ENCODE data around the gene ADCYAP1R1.
A peak's percentile ranks its signal among the peaks of the same experiment; 100 is the strongest.

ADCYAP1R1 gene

DNA sequence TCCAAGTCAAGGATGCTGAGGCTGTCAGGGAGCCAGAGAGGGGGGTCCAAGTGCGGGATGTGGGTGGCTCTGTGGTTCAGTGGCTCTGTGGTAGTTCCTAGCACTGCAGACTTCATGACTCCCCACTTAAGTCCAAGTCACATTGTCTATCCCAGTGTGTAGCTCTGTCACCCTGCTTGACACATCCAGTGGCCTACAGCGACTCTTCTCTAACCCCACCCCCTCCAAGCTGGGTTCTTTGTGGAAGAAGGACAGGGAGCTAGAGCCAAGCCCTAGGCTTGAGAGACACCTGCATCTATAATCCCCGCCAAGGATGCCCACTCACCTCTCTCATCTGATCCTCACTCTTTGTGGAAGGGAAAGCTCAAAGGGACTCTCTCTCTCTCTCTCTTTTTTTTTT, 57.6 kb downstream of the ADCYAP1R1 start:
- H3K4me3 ChIP-seq (ENCODE audit: low read depth, low read length), result no peak overlapping the region

DNA sequence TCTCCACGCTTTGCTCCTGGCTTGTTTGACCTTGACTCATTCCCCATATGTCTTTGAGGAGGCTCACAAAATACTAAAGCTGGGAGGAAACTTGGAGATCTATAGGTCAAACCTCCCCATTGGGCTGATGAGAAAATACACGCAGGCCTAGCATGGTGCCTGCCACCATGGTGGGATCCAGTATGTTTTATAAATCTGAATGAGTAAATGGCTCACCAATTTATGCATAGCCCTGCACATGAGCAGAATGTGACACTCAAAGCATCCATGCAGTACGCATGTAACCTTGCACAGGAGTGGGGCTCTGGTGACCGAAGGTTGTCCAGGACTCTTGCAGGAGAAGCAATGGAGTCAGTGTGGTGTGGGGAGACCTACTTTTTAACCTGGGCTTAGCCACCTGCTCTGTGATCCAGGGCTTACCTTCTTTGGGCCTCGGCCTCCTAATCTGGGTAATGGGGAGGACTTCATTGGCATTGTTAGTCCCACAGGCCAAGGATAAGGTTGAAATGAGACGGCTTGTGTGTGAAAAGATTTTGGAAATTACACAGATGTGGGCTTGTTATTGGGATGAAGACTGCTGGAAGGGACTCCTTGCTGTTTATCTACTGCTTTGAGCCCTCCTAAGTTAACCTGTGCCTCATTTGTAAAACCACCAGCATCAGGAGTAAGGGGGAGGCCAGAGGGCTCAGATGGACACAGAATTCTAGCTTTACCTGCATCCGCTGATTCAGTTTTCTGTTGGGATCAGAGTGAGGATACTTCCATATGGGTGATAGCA, 58.4 kb downstream of the ADCYAP1R1 start:
- no peak for DNase-seq (ENCODE audit: low read depth)
- H3K4me3 ChIP-seq (ENCODE audit: low read depth, low read length), result no peak overlapping the region
- TF ChIP-seq, protein P1, sequence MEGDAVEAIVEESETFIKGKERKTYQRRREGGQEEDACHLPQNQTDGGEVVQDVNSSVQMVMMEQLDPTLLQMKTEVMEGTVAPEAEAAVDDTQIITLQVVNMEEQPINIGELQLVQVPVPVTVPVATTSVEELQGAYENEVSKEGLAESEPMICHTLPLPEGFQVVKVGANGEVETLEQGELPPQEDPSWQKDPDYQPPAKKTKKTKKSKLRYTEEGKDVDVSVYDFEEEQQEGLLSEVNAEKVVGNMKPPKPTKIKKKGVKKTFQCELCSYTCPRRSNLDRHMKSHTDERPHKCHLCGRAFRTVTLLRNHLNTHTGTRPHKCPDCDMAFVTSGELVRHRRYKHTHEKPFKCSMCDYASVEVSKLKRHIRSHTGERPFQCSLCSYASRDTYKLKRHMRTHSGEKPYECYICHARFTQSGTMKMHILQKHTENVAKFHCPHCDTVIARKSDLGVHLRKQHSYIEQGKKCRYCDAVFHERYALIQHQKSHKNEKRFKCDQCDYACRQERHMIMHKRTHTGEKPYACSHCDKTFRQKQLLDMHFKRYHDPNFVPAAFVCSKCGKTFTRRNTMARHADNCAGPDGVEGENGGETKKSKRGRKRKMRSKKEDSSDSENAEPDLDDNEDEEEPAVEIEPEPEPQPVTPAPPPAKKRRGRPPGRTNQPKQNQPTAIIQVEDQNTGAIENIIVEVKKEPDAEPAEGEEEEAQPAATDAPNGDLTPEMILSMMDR (IDR thresholded peaks at IDR 0.05; ENCODE audit: insufficient read depth, low read depth, low read length, missing control alignments), result no peak

More for the DNA sequence above, 57.6 kb downstream of the ADCYAP1R1 start:
- TF ChIP-seq, protein P1 (IDR thresholded peaks at IDR 0.05; ENCODE audit: insufficient read depth, low read depth, low read length, missing control alignments), result no peak
- no peak for DNase-seq (ENCODE audit: low read depth)

DNA sequence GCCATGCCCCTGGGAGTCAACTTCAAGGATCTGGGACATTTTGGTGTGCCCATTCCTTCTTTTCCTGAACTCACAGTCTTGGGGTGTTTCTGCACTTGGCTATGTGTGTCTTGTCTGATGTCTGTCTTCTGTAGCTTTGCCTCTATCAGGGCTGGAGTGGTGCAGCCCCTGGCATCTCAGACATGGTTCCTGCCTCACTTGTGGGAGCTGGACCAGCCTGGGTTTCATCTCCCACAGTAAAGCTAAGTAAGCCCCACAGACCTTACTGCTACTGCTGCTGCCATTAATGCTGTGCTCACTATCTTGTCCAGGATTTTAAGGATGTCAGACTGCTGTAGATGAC, 59.0 kb downstream of the ADCYAP1R1 start:
- H3K4me3 ChIP-seq (ENCODE audit: low read depth, low read length), result no peak overlapping the region
- DNase-seq (ENCODE audit: low read depth), result no peak
- TF ChIP-seq, protein P1 (IDR thresholded peaks at IDR 0.05; ENCODE audit: insufficient read depth, low read depth, low read length, missing control alignments), result no peak

DNA sequence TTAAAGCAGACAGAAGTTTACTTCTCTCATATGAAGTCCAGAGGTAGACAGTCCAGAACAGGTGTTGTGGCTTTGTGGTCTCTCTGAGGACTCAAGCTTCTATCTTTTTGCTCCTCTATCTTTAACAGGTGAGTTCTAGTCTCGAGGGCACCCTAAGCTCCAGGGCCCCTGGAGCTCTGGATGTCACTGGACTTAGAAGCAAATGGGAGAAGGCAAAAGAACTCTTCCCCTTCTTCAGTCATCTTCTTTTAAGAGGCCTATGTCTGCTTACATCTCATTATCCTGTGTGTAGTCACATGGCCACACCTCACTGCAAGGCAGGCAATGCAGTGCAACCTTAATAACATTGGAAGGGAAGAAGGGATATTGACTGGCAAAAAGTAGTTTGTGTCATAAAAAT, 61.6 kb downstream of the ADCYAP1R1 start:
- TF ChIP-seq, protein P1 (IDR thresholded peaks at IDR 0.05; ENCODE audit: insufficient read depth, low read depth, low read length, missing control alignments), result no peak
- no peak for DNase-seq (ENCODE audit: low read depth)
- no peak overlapping the region for H3K4me3 ChIP-seq (ENCODE audit: low read depth, low read length)

DNA sequence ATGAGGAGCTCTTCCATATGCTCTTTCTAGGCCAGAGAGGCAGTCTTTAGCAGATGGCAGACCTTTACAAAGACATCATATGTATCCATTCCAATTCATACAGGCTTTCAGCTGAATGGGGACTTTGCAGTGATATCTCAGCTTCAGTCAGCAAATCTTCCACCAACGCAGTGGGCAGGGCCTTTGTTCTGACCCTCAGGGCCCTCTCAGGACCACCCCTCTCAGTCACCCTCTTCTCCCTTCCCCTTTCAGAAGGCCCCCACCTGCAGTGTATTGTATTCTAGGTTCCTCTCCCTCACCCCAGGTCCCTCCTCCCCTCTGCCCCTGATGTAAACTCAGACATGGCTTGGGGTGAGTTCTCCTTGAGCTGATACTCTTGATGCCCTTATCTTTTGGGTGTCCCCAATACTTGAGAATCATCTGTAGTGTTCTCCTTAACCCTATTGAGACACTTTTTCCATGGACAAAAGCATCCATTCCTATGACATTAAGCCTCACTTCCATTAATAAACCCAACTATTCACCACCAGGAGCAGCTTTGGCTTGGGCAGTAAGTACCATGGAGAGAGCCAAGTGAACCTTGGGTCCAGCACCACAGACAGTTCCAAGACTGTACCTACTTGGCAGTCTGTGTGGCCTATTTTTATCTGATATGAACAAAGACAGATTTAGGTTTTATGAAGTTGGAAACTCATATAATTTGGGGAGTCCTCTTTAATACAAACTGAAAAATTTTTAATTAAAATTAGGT, 62.7 kb downstream of the ADCYAP1R1 start:
- H3K4me3 ChIP-seq (ENCODE audit: low read depth, low read length), result no peak overlapping the region
- peak; percentile 36 for DNase-seq (ENCODE audit: low read depth)
- TF ChIP-seq, protein P1 (IDR thresholded peaks at IDR 0.05; ENCODE audit: insufficient read depth, low read depth, low read length, missing control alignments), result no peak

DNA sequence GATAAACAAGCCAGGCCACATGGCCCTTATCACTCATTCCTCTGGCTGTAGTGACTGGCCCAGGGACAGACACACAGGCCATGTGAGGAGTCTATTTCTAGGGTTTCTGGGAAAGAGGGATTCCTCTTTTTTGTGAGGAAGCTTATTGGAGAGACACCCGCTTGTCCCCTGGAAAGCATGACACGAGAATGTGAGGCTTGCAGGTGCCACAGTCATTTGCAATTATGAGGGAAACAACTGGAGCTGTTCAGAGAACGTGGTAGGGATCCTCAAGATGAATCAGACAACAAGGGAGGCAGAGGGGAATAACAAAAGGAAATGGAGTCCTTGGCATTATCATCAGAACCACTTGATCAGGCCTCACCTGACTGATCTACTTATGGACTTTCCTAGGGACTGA, 64.5 kb downstream of the ADCYAP1R1 start:
- H3K4me3 ChIP-seq (ENCODE audit: low read depth, low read length), result no peak overlapping the region
- no peak for DNase-seq (ENCODE audit: low read depth)
- TF ChIP-seq, protein P1 (IDR thresholded peaks at IDR 0.05; ENCODE audit: insufficient read depth, low read depth, low read length, missing control alignments), result no peak

Measured in GM12865 (cell line).